Loucy (cell line): ENCODE measurements around the gene ATP8A2.

Experiments used
- H2AFZ ChIP-seq: fragments of 200-600 bp; sonication (generic); 2 replicates; pipeline ENCODE4 v1.6.0; 2016; ENCODE audit warnings: antibody characterized with exemption, mild to moderate bottlenecking, low read length, moderate library complexity
- H3F3A ChIP-seq: fragments of 200-600 bp; 2 replicates; pipeline ENCODE4 v1.6.0; 2016; ENCODE audit warnings: antibody characterized with exemption, low read depth, mild to moderate bottlenecking
- H3K27me3 ChIP-seq: fragments of 200-600 bp; sonication (generic); 2 replicates; pipeline ENCODE4 v1.6.1; 2014; ENCODE audit warnings: low read length, mild to moderate bottlenecking; ENCODE audit not compliant: insufficient read depth, poor library complexity, severe bottlenecking
- H3K36me3 ChIP-seq: fragments of 200-600 bp; sonication (generic); 2 replicates; pipeline ENCODE4 v1.6.1; 2016; ENCODE audit warnings: low read length; ENCODE audit not compliant: insufficient read depth
- H3K4me1 ChIP-seq: fragments of 200-600 bp; sonication (generic); 2 replicates; pipeline ENCODE4 v1.5.1; 2014; ENCODE audit warnings: low read length, mild to moderate bottlenecking; ENCODE audit not compliant: insufficient read depth, poor library complexity, severe bottlenecking
- H3K4me2 ChIP-seq: fragments of 200-600 bp; sonication (generic); 2 replicates; pipeline ENCODE4 v1.6.0; 2014; ENCODE audit warnings: antibody characterized with exemption, low read length, low read depth, mild to moderate bottlenecking; ENCODE audit not compliant: poor library complexity, severe bottlenecking
- H3K4me3 ChIP-seq: fragments of 200-600 bp; sonication (generic); 2 replicates; pipeline ENCODE4 v1.5.1; 2014; ENCODE audit warnings: low read length, mild to moderate bottlenecking, mixed read lengths; ENCODE audit not compliant: poor library complexity, severe bottlenecking
- H3K79me2 ChIP-seq: fragments of 200-600 bp; sonication (generic); 2 replicates; pipeline ENCODE4 v1.6.1; 2014; ENCODE audit warnings: low read length; ENCODE audit not compliant: insufficient read depth
- H3K9ac ChIP-seq: fragments of 200-600 bp; sonication (generic); 2 replicates; pipeline ENCODE4 v1.6.0; 2014; ENCODE audit warnings: mild to moderate bottlenecking, low read depth, low read length, moderate library complexity; ENCODE audit not compliant: poor library complexity, severe bottlenecking
- H3K9me2 ChIP-seq: fragments of 200-600 bp; sonication (generic); replicated peaks from 2 replicates; pipeline ENCODE4 v1.6.1; 2016; ENCODE audit warnings: low read depth, low read length, mixed read lengths
- H3K9me3 ChIP-seq: fragments of 200-600 bp; sonication (generic); 2 replicates; pipeline ENCODE4 v1.6.1; 2014; ENCODE audit warnings: mild to moderate bottlenecking, antibody characterized with exemption, low read length, low read depth; ENCODE audit not compliant: insufficient read depth
- H4K20me1 ChIP-seq: fragments of 200-600 bp; sonication (generic); 2 replicates; pipeline ENCODE4 v1.6.0; 2014; ENCODE audit warnings: antibody characterized with exemption, low read length, mild to moderate bottlenecking; ENCODE audit not compliant: insufficient read depth, poor library complexity, severe bottlenecking
- CTCF ChIP-seq: fragments of 200-600 bp; sonication (generic); conservative IDR thresholded peaks from 2 replicates; pipeline ENCODE4 v1.5.1; 2014; ENCODE audit warnings: mild to moderate bottlenecking, antibody characterized with exemption, low read length
- EZH2phosphoT487 ChIP-seq: fragments of 200-600 bp; IDR thresholded peaks from 2 replicates; pipeline ENCODE4 v1.6.1; 2018; ENCODE audit warnings: antibody characterized with exemption, mild to moderate bottlenecking, moderate library complexity, borderline replicate concordance

The ATP8A2 gene

GRCh38 chr13:25881136-25881926 lies 509.6 kb downstream of the ATP8A2 start:
- Histone ChIP-seq H2AFZ (peak overlapping the region; percentile 26; the same call in 1 of the 2 replicates), H3K9me2 (no peaks in the 10 kb centered on the region), H3K27me3 (no peaks in the 10 kb centered on the region), H3K4me2 (peak overlapping the region; percentile 78), H3K4me1 (peaks cover 84% of the 10 kb centered on the region), H3K4me3 (peak overlapping the region; percentile 63), H4K20me1 (no peaks in the 10 kb centered on the region), H3K9me3 (no peaks in the 10 kb centered on the region), H3F3A (peaks cover 10% of the 10 kb centered on the region; the same call in 1 of the 2 replicates), H3K79me2 (no peaks in the 10 kb centered on the region), H3K36me3 (no peaks in the 10 kb centered on the region), H3K9ac (peak overlapping the region; percentile 68)
- TF ChIP-seq EZH2phosphoT487 (no peak), CTCF (no peak)

GRCh38 chr13:25881971-25882451 lies 510.2 kb downstream of the ATP8A2 start:
- Histone ChIP-seq H3K9me3 (no peaks in the 10 kb centered on the region), H3K9ac (peak overlapping the region; percentile 68), H3K27me3 (no peaks in the 10 kb centered on the region), H3K4me3 (peak overlapping the region; percentile 63), H3K36me3 (no peaks in the 10 kb centered on the region), H3K9me2 (no peaks in the 10 kb centered on the region), H2AFZ (no peak overlapping the region), H3K4me1 (peaks cover 82% of the 10 kb centered on the region), H3K4me2 (peak overlapping the region; percentile 78), H4K20me1 (no peaks in the 10 kb centered on the region), H3F3A (peaks cover 10% of the 10 kb centered on the region; the same call in 1 of the 2 replicates), H3K79me2 (no peaks in the 10 kb centered on the region)
- TF ChIP-seq CTCF, result no peak
- TF ChIP-seq EZH2phosphoT487, result no peak

- peak overlapping the region; percentile 78 for H3K4me2 ChIP-seq
- TF ChIP-seq EZH2phosphoT487 (no peak), CTCF (no peak)
- no peaks in the 10 kb centered on the region for H3K9me3 ChIP-seq
- no peaks in the 10 kb centered on the region for H3K27me3 ChIP-seq
- H3K9ac ChIP-seq, result peak overlapping the region; percentile 68
- no peaks in the 10 kb centered on the region for H3K9me2 ChIP-seq
- peaks cover 10% of the 10 kb centered on the region; the same call in 1 of the 2 replicates for H3F3A ChIP-seq
- no peak overlapping the region for H3K4me3 ChIP-seq
- H3K36me3 ChIP-seq, result no peaks in the 10 kb centered on the region
- no peaks in the 10 kb centered on the region for H4K20me1 ChIP-seq
- H3K4me1 ChIP-seq, result peaks cover 78% of the 10 kb centered on the region
- H2AFZ ChIP-seq, result no peak overlapping the region
- no peaks in the 10 kb centered on the region for H3K79me2 ChIP-seq
Observed at GRCh38 chr13:25882466-25883357, 510.9 kb downstream of the ATP8A2 start.
